GM23338 (cell line): ENCODE data around the gene PTMA.

Experiments
- EZH2 ChIP-seq: fragments of 200-600 bp; sonication (generic); IDR thresholded peaks from one replicate; pipeline ENCODE4 v1.8.0; 2017; ENCODE audit warnings: antibody characterized with exemption, mild to moderate bottlenecking, low read depth; ENCODE audit not compliant: unreplicated experiment
- JUNB ChIP-seq: IDR thresholded peaks from one replicate; pipeline ENCODE4 v1.6.1; 2016; ENCODE audit warnings: antibody characterized with exemption; ENCODE audit not compliant: unreplicated experiment
- NANOG ChIP-seq: IDR thresholded peaks from 2 replicates; pipeline ENCODE4 v1.6.1; 2016; ENCODE audit warnings: antibody characterized with exemption, borderline replicate concordance
- TF ChIP-seq, protein P1 (sequence below), 2 experiments: fragments of 200-600 bp in 1 of 2; sonication (generic) in 1 of 2; conservative IDR thresholded peaks; 2 replicates each; pipeline versions ENCODE4 v1.5.1 to v1.6.1; 2016 to 2017; ENCODE audit warnings: antibody characterized with exemption in 2 of 2, low read depth in 2 of 2, mild to moderate bottlenecking in 2 of 2, moderate library complexity in 1 of 2
- TF ChIP-seq, protein P2 (sequence below): IDR thresholded peaks from one replicate; pipeline ENCODE4 v1.6.1; 2018; ENCODE audit warnings: antibody characterized with exemption; ENCODE audit not compliant: unreplicated experiment

DNA sequence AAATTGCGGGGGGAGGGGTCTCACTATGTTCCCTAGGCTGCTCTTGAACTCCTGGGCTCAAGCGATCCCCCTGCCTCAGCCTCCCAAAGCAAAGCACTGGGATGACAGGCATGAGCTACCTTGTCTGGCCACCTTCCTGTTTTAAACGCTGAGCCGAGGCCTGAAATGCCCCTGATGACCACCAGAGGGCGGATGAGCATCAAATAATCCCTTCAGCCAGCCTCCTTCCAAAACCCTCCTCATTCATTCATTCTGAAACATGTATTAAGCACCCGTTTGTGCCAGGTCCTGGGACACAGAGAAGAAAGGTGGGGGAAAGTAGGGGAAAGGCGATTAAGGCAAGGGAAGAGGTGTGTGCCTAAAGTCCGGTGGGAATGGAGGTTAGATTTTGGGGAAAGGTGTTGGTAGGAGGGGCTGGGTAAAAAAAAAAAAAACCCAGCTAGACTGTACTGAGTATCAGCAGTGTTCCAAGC, 30.7 kb upstream of the PTMA start:
- TF ChIP-seq, protein P1, sequence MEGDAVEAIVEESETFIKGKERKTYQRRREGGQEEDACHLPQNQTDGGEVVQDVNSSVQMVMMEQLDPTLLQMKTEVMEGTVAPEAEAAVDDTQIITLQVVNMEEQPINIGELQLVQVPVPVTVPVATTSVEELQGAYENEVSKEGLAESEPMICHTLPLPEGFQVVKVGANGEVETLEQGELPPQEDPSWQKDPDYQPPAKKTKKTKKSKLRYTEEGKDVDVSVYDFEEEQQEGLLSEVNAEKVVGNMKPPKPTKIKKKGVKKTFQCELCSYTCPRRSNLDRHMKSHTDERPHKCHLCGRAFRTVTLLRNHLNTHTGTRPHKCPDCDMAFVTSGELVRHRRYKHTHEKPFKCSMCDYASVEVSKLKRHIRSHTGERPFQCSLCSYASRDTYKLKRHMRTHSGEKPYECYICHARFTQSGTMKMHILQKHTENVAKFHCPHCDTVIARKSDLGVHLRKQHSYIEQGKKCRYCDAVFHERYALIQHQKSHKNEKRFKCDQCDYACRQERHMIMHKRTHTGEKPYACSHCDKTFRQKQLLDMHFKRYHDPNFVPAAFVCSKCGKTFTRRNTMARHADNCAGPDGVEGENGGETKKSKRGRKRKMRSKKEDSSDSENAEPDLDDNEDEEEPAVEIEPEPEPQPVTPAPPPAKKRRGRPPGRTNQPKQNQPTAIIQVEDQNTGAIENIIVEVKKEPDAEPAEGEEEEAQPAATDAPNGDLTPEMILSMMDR (conservative IDR thresholded peaks at IDR 0.05; ENCODE audit: low read depth in 2 of 2) = peak; percentile 98
- TF ChIP-seq NANOG = no peak
- TF ChIP-seq EZH2 = no peak
- no peak for TF ChIP-seq JUNB
- TF ChIP-seq, protein P2, sequence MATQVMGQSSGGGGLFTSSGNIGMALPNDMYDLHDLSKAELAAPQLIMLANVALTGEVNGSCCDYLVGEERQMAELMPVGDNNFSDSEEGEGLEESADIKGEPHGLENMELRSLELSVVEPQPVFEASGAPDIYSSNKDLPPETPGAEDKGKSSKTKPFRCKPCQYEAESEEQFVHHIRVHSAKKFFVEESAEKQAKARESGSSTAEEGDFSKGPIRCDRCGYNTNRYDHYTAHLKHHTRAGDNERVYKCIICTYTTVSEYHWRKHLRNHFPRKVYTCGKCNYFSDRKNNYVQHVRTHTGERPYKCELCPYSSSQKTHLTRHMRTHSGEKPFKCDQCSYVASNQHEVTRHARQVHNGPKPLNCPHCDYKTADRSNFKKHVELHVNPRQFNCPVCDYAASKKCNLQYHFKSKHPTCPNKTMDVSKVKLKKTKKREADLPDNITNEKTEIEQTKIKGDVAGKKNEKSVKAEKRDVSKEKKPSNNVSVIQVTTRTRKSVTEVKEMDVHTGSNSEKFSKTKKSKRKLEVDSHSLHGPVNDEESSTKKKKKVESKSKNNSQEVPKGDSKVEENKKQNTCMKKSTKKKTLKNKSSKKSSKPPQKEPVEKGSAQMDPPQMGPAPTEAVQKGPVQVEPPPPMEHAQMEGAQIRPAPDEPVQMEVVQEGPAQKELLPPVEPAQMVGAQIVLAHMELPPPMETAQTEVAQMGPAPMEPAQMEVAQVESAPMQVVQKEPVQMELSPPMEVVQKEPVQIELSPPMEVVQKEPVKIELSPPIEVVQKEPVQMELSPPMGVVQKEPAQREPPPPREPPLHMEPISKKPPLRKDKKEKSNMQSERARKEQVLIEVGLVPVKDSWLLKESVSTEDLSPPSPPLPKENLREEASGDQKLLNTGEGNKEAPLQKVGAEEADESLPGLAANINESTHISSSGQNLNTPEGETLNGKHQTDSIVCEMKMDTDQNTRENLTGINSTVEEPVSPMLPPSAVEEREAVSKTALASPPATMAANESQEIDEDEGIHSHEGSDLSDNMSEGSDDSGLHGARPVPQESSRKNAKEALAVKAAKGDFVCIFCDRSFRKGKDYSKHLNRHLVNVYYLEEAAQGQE = no peak
